Activated CD4-positive, alpha-beta T cell treated with anti-CD3 and anti-CD28 coated beads, Interleukin-2, amount 50 U/mL, for 48 hours (primary cell): ENCODE data around the gene NDEL1.
"Not testable (repeated sequence)": the region's sequence is repeated elsewhere in the genome, so short reads cannot be mapped to it uniquely, and the experiment has no call there.

Experiments
- DNase-seq, 2 experiments: peaks; one replicate each; pipeline ENCODE4 v3.0.0-alpha.2; 2020

Gene NDEL1

DNA sequence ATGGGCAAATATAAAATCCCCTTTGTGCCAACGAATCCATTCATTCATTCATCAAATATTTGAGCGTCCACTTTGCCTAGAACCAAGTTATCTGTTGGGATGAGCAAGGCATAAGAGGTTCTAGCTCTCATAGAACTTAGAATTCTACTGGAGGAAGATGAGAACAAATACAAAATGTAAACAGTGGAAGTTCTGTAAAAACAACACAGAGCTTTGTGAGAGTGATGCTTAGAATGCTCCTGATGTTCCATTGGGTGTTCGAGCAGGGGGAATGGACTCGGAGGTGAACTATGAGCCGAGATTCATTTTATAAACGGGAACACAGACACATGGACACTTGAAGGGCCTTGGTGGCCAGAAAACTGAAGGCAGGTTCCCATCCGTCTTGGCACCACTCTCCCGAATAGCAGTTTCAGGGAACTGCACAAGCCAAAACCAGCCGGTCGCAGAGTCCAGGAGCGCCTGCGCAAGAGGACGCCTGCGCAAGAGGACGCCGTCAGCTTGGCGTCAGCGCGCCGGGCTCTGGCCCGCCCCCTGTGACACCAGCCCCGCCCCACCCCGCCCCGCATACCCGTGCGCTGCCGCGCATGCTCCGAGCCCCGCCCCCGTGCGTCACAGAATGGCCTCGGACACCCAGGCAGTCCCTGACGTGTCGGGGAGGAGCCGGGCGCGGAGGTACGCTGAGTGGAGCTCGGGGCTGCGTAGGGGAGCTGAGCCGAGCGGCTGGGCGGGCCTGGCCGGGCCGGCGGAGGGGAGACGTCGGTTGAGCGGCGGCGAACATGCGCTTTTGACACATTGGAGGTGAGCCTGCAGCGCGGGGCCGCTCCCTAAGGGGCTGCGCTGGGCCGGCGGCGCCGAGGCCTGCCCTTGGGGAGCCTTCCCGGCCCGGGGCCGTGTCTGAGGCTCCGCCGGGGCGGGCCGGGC lies at the start of gene NDEL1:
TSS of gene NDEL1 (plus strand) at position 640 of the 924 bp plus-strand sequence. CDS start 8,388 bp downstream, outside the sequence.
- DNase-seq: peak; percentile 99

- no peak for DNase-seq
These were observed 48.8 kb upstream of the NDEL1 start for GRCh38 chr17:8386841-8387240.

DNA sequence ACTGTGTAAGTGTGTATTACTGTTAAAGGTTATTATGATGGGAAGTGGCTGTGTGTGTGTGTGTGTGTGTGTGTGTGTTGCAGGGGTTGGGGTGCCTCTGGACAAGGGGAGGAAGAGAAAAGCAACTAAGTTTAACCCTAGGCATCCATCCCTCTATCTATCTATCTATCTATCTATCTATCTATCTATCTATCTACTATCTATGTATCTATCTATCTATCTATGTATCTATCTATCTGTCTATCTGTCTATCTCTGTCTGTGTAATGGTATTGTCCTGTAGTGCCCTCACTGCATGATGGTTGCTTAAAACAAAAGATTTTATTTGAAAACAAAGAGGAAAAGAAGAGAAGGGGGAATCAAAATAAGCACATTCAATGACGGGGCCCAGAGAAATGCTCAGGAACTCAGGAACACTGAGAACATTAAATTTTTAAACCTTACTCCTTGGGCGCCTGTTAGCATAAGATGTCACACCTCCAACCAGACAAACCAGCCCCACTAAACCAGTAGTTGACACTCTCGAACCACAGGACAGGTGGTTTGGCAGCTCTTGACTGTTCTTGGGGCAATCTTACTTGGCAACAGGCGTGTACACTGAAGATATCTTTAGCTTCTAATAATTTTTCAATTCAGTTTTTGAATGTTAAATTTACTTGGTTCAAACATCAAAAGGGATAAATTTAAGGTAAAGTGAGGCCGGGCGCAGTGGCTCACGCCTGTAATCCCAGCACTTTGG lies 47.6 kb upstream of the NDEL1 start:
- DNase-seq: no peak

DNA sequence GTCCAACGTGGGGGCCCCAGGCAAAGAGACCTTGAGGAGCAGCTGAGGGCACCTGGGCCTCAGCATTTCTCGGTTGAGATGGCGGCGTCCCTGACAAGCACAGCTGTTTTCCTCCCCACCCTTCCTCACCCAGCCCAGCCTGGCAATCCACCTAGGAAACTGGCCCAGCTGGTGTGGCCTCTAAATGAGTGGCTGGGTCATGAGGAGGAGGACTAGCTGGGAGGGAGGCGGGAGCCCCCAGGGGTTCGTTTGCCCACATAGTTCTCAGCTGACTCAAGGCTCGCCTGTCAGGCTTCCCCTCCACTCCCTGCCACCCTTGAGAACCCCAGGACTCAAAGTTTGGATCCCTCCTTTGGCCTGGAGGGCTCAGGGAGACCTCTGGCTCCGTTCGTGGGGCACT lies 44.0 kb upstream of the NDEL1 start:
- DNase-seq: no peak

DNA sequence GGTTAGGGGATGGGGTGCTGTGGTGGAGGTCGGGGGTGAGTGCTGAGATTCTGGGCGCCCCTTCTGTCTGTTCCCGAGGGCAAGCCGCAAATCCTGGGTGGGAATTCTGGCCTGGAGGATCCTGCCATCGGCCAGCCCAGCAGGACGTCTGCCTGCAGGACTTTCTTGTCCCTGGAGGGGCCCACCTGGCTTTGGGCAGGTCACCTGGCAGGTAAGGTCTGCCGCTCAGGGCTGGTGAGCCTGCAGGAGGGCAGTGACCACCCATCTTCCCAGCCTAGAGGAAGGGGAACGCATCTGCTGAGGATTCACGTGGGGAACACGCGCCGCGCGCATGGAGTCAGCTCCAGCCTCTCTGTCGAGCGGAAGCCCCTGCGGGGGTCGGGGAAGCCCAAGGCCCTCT lies 43.4 kb upstream of the NDEL1 start:
- no peak for DNase-seq

- DNase-seq: no peak
These were observed 42.8 kb upstream of the NDEL1 start for GRCh38 chr17:8392674-8393469.

GRCh38 chr17:8393470-8394231 lies 42.0 kb upstream of the NDEL1 start:
- DNase-seq: peak in 1 of 2 experiments; percentile 24

- DNase-seq: not testable (repeated sequence)
These were observed 41.2 kb upstream of the NDEL1 start for GRCh38 chr17:8394497-8394896.

GRCh38 chr17:8397636-8398035 lies 38.0 kb upstream of the NDEL1 start, which contains the start of gene RNF222:
Gene RNF222 (minus strand): TSS chr17:8397827. CDS start chr17:8393461, 4,366 bp downstream.
- no peak for DNase-seq

DNA sequence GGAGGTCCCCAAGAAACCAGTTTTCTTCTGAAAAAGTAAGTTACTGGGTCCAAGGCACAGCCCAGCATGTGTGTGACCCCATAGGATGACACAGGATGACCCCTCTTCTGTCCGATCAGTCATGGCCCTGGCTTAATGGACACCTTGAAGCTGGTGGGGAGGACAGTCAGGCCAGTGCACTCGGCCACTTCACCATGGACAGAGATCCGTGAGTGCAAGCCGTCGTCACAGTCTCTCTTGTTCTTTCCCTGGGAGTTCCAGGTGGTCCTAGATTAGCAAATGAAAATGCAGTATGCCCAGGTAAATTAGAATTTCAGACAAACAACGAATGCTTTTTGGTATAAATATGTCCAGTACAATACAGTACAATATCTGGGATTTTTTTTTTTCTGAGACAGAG lies 36.7 kb upstream of the NDEL1 start:
- DNase-seq: no peak

- DNase-seq: no peak
These were observed 34.6 kb upstream of the NDEL1 start for GRCh38 chr17:8401107-8401506.

DNA sequence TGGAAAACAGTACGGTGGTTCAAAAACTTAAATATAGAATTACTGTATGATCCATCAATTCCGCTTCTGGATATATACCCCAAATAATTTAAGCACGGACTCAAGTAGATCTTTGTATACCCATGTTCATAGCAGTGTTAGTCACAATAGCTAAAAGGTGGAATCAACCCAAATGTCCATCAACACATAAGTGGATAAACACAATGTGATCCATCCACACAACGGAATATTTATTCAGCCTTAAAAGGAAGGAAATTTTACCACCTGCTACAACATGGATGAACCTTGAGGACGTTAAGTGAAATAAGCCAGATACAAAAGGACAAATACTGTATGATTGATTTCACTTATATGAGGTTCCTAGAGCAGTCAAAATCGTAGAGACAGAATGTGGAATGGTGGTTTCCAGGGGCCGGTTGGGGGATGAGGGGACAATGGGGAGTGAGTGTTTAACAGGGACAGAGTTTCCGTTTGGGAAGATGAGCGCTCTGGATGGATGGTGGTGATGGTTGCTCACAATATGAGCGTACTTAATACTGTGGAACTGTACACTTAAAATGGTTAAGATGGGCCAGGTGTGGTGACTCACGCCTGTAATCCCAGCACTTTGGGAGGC lies 32.7 kb upstream of the NDEL1 start:
- DNase-seq: no peak

DNA sequence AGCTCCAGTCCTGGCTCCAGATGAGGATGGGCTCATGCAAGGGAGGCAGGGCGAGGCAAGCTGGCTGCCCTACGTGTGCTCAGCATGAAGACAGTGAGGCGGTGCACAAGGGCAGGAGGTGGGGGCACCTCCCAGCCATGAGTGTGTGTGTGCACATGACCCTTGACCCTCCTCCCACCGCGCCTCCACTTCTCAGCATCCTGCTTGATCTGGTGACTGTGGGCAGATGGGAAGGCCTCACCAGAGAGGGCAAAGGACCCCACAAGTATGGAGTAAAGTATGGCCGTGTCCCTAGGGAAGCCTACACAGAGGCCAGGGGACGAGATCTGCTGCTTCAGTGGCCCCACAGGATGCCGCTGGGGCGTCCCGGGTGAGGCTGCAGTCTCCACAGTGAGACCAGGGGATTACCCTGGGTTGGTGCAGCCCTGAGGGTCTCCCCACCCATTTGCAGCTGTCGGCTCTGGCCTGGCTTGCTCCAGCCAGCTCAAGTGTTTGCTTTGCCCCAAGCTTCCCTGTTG lies 30.1 kb upstream of the NDEL1 start:
- DNase-seq: no peak

DNA sequence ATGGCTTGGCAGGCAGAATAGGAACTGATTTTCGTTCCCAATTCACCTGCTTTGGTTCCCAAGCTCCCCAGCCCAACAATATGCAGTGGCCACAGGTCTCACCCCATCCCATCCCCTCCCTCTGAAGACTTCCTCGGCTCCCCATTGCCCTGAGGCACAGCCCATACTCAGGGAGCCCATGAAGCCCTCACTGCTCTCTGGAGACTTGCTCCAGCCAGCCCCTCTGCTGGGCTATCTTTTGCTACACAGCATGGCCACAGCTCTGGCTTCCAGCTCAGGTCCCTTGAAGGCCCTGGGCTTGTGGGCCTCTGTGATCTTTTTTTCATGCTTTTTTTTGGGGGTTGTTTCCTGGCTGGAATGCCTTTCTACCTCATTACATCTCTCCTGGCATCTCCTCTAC lies 29.5 kb upstream of the NDEL1 start:
- no peak for DNase-seq

DNA sequence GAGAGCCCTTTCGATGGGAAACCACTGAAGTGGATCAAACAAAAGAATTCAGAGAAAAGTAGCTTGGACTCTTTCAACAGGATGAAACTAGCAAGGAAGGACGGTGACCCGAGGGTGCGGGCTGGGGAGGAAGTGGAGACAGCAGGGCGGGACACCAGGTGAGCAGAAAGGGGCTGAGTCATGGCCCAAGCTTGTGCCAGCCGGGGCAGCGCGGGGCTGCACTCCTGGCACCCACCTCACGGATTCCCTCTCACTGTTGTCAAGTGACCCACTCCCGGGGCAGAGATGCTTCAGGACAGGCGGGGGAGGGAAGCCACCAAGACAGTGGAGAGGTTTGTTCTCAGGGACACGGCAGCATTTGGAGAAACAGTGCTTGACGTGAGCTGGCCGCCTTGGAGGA lies 27.3 kb upstream of the NDEL1 start:
- DNase-seq: no peak

- DNase-seq: peak; percentile 85 to 89
These were observed 25.5 kb upstream of the NDEL1 start for GRCh38 chr17:8409966-8410882.

GRCh38 chr17:8410883-8411238 lies 24.8 kb upstream of the NDEL1 start:
- DNase-seq: no peak

- DNase-seq: no peak
These were observed 23.6 kb upstream of the NDEL1 start for GRCh38 chr17:8412089-8412488.

DNA sequence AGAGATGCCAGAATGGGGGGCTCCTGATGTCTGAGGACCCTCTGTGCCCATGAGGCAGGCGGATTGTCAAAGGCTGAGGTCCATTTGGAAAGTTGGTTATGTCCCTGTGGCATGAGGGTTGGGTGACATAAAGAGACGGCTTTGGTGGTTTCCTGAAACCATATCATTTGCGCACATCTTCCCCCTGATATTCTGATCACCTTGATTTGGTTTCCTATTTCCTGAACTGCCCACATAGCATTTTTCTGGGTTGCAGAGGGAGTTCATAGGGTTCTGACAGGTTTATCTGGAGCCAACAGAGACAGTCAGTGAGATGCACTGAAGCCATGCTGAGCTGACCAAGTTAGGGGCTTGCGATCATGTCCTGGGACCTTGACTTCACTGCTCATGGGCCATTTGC lies 22.4 kb upstream of the NDEL1 start:
- no peak for DNase-seq

- no peak for DNase-seq
These were observed 21.7 kb upstream of the NDEL1 start for GRCh38 chr17:8413938-8414337.

- DNase-seq: no peak
These were observed 17.9 kb upstream of the NDEL1 start for GRCh38 chr17:8417806-8418205.
